DOHH2 (cell line): Measurements from ENCODE around the gene EXD3.
A peak's percentile ranks its signal among the peaks of the same experiment; 100 is the strongest.
"Not testable (repeated sequence)": the region's sequence is repeated elsewhere in the genome, so short reads cannot be mapped to it uniquely, and the experiment has no call there.

Source experiments
- H3F3A ChIP-seq: fragments of 200-600 bp; sonication (generic), shearing (Covaris generic); 2 replicates; pipeline ENCODE4 v1.6.0; 2016; ENCODE audit warnings: antibody characterized with exemption, mild to moderate bottlenecking; ENCODE audit not compliant: control insufficient read depth, insufficient read depth
- H3K27ac ChIP-seq: fragments of 200-600 bp; sonication (generic); 2 replicates; pipeline ENCODE4 v1.5.1; 2014; ENCODE audit warnings: low read depth, mild to moderate bottlenecking, low read length, moderate library complexity
- H3K27me3 ChIP-seq: fragments of 200-600 bp; sonication (generic); 2 replicates; pipeline ENCODE4 v1.6.1; 2014; ENCODE audit warnings: mild to moderate bottlenecking, low read length, mixed read lengths; ENCODE audit not compliant: control insufficient read depth
- H3K36me3 ChIP-seq: fragments of 200-600 bp; sonication (generic); 2 replicates; pipeline ENCODE4 v1.6.1; 2014; ENCODE audit warnings: mild to moderate bottlenecking, low read length, moderate library complexity, mixed read lengths; ENCODE audit not compliant: control insufficient read depth
- H3K4me1 ChIP-seq: fragments of 200-600 bp; sonication (generic); 2 replicates; pipeline ENCODE4 v1.6.1; 2014; ENCODE audit warnings: mild to moderate bottlenecking, low read length, mixed read lengths; ENCODE audit not compliant: control insufficient read depth
- H3K4me2 ChIP-seq: fragments of 200-600 bp; sonication (generic); 2 replicates; pipeline ENCODE4 v1.6.0; 2014; ENCODE audit warnings: mild to moderate bottlenecking, low read length, moderate library complexity
- H3K4me3 ChIP-seq: fragments of 200-600 bp; sonication (generic); 2 replicates; pipeline ENCODE4 v1.5.1; 2014; ENCODE audit warnings: mild to moderate bottlenecking, low read length, mixed read lengths
- H3K79me2 ChIP-seq: fragments of 200-600 bp; sonication (generic); 2 replicates; pipeline ENCODE4 v1.6.1; 2014; ENCODE audit warnings: mild to moderate bottlenecking, low read length, mixed read lengths; ENCODE audit not compliant: control insufficient read depth
- H3K9me2 ChIP-seq: fragments of 200-600 bp; sonication (generic); replicated peaks from 2 replicates; pipeline ENCODE4 v1.6.1; 2014; ENCODE audit warnings: mild to moderate bottlenecking, low read length, mixed read lengths; ENCODE audit not compliant: control insufficient read depth
- H3K9me3 ChIP-seq: fragments of 200-600 bp; sonication (generic); 2 replicates; pipeline ENCODE4 v1.6.1; 2014; ENCODE audit warnings: antibody characterized with exemption, low read length, mixed read lengths; ENCODE audit not compliant: control insufficient read depth, insufficient read depth
- H4K20me1 ChIP-seq: fragments of 200-600 bp; sonication (generic); 2 replicates; pipeline ENCODE4 v1.6.0; 2014; ENCODE audit warnings: low read depth, mild to moderate bottlenecking, antibody characterized with exemption, low read length, moderate library complexity; ENCODE audit not compliant: control insufficient read depth, insufficient read depth
- CTCF ChIP-seq: fragments of 200-600 bp; sonication (generic); IDR thresholded peaks from one replicate; pipeline ENCODE4 v1.5.1; 2014; ENCODE audit warnings: antibody characterized with exemption, mild to moderate bottlenecking, low read depth, low read length; ENCODE audit not compliant: poor library complexity, severe bottlenecking
- EZH2phosphoT487 ChIP-seq: fragments of 200-600 bp; sonication (generic); IDR thresholded peaks from 2 replicates; pipeline ENCODE4 v1.6.1; 2017; ENCODE audit warnings: borderline replicate concordance, mild to moderate bottlenecking, antibody characterized with exemption, low read length, moderate library complexity, mixed read lengths

The EXD3 gene

DNA sequence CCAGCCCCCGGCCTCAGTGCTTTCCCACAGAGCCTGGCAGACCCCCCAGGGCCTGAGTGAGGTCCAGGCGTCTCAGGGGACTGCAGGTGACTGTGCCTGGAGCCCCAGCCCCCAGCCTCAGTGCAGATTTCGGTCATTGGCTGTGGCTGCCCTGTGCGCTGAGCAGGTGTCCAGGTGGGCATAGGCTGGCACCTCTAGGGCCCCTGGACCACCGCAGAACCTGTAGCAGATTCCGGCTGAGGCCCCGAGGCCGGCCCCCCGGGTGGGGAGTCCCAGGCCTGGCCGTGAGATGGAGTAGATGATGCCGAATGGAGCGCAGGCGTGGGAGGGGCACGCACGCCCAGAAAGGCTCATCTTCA is 12.1 kb downstream of the EXD3 start:
- Histone ChIP-seq H3K36me3 (no peaks in the 10 kb centered on the region; the same call in 1 of the 2 replicates), H3F3A (peaks cover 2% of the 10 kb centered on the region; the same call in 1 of the 2 replicates), H3K79me2 (peaks cover 27% of the 10 kb centered on the region), H4K20me1 (peaks cover 4% of the 10 kb centered on the region; the same call in 1 of the 2 replicates), H3K27me3 (peaks cover 11% of the 10 kb centered on the region), H3K4me1 (peaks cover 62% of the 10 kb centered on the region), H3K27ac (no peak overlapping the region), H3K4me2 (peak overlapping the region; percentile 30; the same call in 1 of the 2 replicates), H3K4me3 (no peak overlapping the region), H3K9me3 (no peaks in the 10 kb centered on the region), H3K9me2 (no peaks in the 10 kb centered on the region)
- TF ChIP-seq CTCF, result no peak
- TF ChIP-seq EZH2phosphoT487, result no peak

DNA sequence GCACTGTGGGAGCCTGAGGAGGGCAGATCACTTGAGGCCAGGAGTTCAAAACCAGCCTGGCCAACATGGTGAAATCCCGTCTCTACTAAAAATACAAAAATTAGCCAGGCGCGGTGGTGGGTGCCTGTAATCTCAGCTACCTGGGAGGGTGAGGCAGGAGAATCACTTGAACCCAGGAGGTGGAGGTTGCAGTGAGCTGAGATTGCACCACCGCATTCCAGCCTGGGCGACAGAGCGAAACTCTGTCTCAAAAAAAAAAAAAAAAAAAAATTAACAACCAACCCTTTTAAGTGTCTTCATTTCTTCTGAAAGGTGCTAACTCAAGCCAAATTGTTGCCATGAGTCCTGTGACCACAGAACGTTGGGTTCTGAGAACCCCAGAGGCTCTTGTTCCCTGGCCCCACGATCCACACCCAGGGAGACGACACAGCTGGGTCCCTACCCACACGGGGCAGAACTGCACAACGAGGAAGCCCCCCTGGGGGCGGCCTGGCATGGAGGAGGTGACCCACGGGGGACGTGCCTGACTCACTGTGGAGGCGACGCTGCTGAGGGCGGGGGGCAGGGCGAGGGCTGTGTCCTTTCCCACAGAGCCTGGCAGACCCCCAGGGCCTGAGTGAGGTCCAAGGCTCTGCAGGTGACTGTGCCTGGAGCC is 12.6 kb downstream of the EXD3 start:
- not testable (repeated sequence) for H3K9me2 ChIP-seq, H3K9me3 ChIP-seq, H3K4me3 ChIP-seq, H3K27ac ChIP-seq, H3F3A ChIP-seq, H3K4me2 ChIP-seq, H3K36me3 ChIP-seq, H4K20me1 ChIP-seq
- peaks cover 11% of the 10 kb centered on the region for H3K27me3 ChIP-seq
- peaks cover 21% of the 10 kb centered on the region for H3K79me2 ChIP-seq
- H3K4me1 ChIP-seq, result peaks cover 60% of the 10 kb centered on the region

DNA sequence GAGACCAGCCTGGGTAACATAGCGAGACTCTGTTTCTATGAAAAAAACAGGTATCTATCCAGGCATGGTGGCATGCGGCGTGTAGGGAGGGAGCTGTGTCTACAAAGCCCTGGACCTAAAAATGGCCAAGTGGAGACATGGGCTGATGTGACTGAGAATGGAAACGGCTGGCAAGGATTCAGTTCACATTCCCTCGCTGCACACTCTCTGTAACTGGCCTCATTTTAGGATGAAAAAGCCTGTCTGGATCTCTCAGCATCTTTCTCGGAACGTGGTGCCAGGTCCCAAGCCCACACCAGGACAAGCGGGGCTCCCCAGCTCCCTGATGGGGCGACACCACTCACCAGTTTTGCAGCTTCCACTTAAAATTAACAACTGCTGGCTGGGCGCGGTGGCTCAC is 13.4 kb downstream of the EXD3 start:
- H3K9me3 ChIP-seq, result no peaks in the 10 kb centered on the region
- no peak overlapping the region for H3K4me2 ChIP-seq
- H4K20me1 ChIP-seq, result peaks cover 4% of the 10 kb centered on the region; the same call in 1 of the 2 replicates
- peaks cover 11% of the 10 kb centered on the region for H3K27me3 ChIP-seq
- TF ChIP-seq CTCF (no peak), EZH2phosphoT487 (no peak)
- no peak overlapping the region for H3K27ac ChIP-seq
- peaks cover 2% of the 10 kb centered on the region; the same call in 1 of the 2 replicates for H3F3A ChIP-seq
- H3K4me3 ChIP-seq, result no peak overlapping the region
- peaks cover 54% of the 10 kb centered on the region for H3K4me1 ChIP-seq
- H3K9me2 ChIP-seq, result no peaks in the 10 kb centered on the region
- H3K36me3 ChIP-seq, result no peaks in the 10 kb centered on the region; the same call in 1 of the 2 replicates
- peaks cover 14% of the 10 kb centered on the region for H3K79me2 ChIP-seq

- peaks cover 9% of the 10 kb centered on the region for H3K79me2 ChIP-seq
- H3F3A ChIP-seq, result peaks cover 2% of the 10 kb centered on the region; the same call in 1 of the 2 replicates
- TF ChIP-seq EZH2phosphoT487 (no peak), CTCF (no peak)
- peaks cover 11% of the 10 kb centered on the region for H3K27me3 ChIP-seq
- no peaks in the 10 kb centered on the region for H3K9me2 ChIP-seq
- H3K36me3 ChIP-seq, result no peaks in the 10 kb centered on the region
- H4K20me1 ChIP-seq, result peaks cover 4% of the 10 kb centered on the region; the same call in 1 of the 2 replicates
- H3K9me3 ChIP-seq, result no peaks in the 10 kb centered on the region
- H3K4me2 ChIP-seq, result no peak overlapping the region
- H3K4me1 ChIP-seq, result peaks cover 47% of the 10 kb centered on the region
- H3K4me3 ChIP-seq, result no peak overlapping the region
- no peak overlapping the region for H3K27ac ChIP-seq
Observed at GRCh38 chr9:137408651-137409405, 14.1 kb downstream of the EXD3 start.
